Measurements from ENCODE around the gene EHD4. TPM values are rescaled to one million over a fixed set of nuclear protein-coding genes. Genes with fewer than 3 reads are reported as not detected.

Gene EHD4
- polyA plus RNA-seq, 2 donors, result 12.7 to 13.4 TPM

GRCh38 chr15:41895491-41895890, 76.9 kb downstream of the EHD4 start:
- 95% methylated on average over 11 of the region's 11 CpGs for WGBS, 2 donors
- Histone ChIP-seq H3K9me3 (ENCODE audit: control insufficient read depth in 2 of 2, insufficient read depth in 1 of 2, low read depth in 1 of 2, low read length in 1 of 2) (no peaks in the 10 kb centered on the region), H3K36me3 (ENCODE audit: control insufficient read depth in 2 of 2, insufficient read depth in 2 of 2, low read length in 1 of 2) (peaks cover 0 to 2% of the 10 kb centered on the region in 2 donors), H3K4me1 (ENCODE audit: control insufficient read depth in 2 of 2, insufficient read depth in 2 of 2, low read length in 1 of 2) (peaks cover 6 to 17% of the 10 kb centered on the region in 2 donors), H3K4me3 (ENCODE audit: low read depth in 1 of 2, low read length in 2 of 2) (no peak overlapping the region), H3K27me3 (ENCODE audit: control insufficient read depth in 1 of 2, insufficient read depth in 2 of 2, low read length in 2 of 2) (no peaks in the 10 kb centered on the region), H3K27ac (ENCODE audit: low read depth in 2 of 2, low read length in 1 of 2) (peak overlapping the region; percentile 62 to 76)

GRCh38 chr15:41894791-41895463, 77.4 kb downstream of the EHD4 start:
- H3K4me3 ChIP-seq (ENCODE audit: low read depth in 1 of 2, low read length in 2 of 2), result peak overlapping the region in 1 of 2 donors; percentile 17
- peaks cover 6 to 17% of the 10 kb centered on the region in 2 donors for H3K4me1 ChIP-seq (ENCODE audit: control insufficient read depth in 2 of 2, insufficient read depth in 2 of 2, low read length in 1 of 2)
- WGBS, 2 donors, result 16 to 26% methylated on average over 23 to 24 of the region's 24 CpGs
- H3K36me3 ChIP-seq (ENCODE audit: control insufficient read depth in 2 of 2, insufficient read depth in 2 of 2, low read length in 1 of 2), result no peaks in the 10 kb centered on the region
- peak overlapping the region; percentile 65 to 76 for H3K27ac ChIP-seq (ENCODE audit: low read depth in 2 of 2, low read length in 1 of 2)
- H3K27me3 ChIP-seq (ENCODE audit: control insufficient read depth in 1 of 2, insufficient read depth in 2 of 2, low read length in 2 of 2), result no peaks in the 10 kb centered on the region
- H3K9me3 ChIP-seq (ENCODE audit: control insufficient read depth in 2 of 2, insufficient read depth in 1 of 2, low read depth in 1 of 2, low read length in 1 of 2), result no peaks in the 10 kb centered on the region

DNA sequence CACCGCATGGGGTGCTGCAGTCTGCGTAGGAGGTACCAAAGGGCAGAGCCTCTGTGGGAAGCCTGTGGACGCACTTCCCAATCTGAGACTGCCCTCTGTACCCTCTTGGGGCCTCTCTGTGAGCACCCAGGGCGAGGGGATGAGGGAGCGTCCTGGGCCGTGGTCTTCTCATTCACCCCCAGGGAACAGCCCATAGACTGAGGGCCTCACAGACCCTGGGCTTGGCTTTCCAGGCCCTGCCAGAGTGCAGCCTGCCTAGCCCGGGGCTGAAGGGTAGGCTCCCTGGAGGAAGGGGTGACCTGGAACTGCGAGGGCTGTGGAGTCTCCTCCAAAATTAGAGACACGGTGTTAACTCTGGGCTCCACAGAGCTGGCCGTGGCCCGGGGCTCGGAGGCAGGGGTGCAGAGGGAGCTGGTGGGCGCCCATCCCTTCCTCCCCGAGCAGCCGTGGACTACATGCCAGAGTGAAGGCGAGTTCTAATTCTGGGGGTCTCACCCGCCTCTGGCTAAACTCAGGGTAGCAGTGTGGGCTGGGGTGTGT, 78.0 kb downstream of the EHD4 start:
- Histone ChIP-seq H3K4me1 (ENCODE audit: control insufficient read depth in 2 of 2, insufficient read depth in 2 of 2, low read length in 1 of 2) (peaks cover 6 to 17% of the 10 kb centered on the region in 2 donors), H3K4me3 (ENCODE audit: low read depth in 1 of 2, low read length in 2 of 2) (peak overlapping the region in 1 of 2 donors; percentile 5), H3K9me3 (ENCODE audit: control insufficient read depth in 2 of 2, insufficient read depth in 1 of 2, low read depth in 1 of 2, low read length in 1 of 2) (no peaks in the 10 kb centered on the region), H3K36me3 (ENCODE audit: control insufficient read depth in 2 of 2, insufficient read depth in 2 of 2, low read length in 1 of 2) (no peaks in the 10 kb centered on the region), H3K27me3 (ENCODE audit: control insufficient read depth in 1 of 2, insufficient read depth in 2 of 2, low read length in 2 of 2) (no peaks in the 10 kb centered on the region), H3K27ac (ENCODE audit: low read depth in 2 of 2, low read length in 1 of 2) (peak overlapping the region; percentile 65 to 71)
- 57 to 65% methylated on average over 17 of the region's 17 CpGs for WGBS, 2 donors

DNA sequence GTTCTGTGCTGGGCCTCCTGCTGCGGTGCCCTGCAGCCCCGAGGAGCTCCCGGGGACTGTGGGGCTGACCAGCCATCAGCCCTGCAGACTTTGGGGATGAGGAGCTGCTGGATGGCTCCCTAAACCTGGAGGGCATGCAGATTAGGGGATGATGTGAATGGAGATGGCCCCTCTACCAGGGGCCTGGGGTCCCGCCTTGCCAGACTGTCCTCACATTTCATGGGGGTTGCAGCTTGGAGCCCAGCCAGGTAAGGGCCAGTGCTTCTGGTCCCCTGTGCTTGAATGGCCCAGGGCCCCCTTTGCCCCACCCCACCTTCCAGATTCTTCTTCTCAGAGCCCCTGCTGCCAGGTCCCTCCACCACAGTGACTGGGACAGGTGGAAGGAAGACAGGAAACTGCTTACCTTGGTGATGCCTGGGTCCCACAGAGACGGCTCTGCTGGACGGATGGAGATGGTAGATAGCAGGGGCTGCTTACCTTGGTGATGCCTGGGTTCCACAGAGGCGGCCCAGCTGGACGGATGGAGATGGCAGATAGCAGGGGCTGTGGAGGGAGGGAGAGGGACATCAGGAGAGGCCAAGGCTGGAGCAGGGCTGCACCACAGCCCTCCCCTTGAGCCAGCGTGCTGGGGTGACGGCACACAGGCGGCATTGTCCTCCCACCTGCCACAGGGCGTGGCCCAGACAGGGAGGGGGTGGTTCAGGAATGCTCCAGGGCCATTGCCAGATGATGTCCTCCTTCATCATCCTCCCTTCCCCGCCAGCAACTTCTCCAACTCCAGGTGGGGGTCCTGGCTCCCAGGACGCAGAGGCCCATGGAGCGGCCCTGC, 78.7 kb downstream of the EHD4 start, which contains the start of gene SPTBN5:
Gene SPTBN5 (minus strand): TSS at position 632 of the 829 bp plus-strand sequence. CDS start 556 bp downstream, at position 76.
- H3K27me3 ChIP-seq (ENCODE audit: control insufficient read depth in 1 of 2, insufficient read depth in 2 of 2, low read length in 2 of 2), result no peaks in the 10 kb centered on the region
- no peaks in the 10 kb centered on the region for H3K36me3 ChIP-seq (ENCODE audit: control insufficient read depth in 2 of 2, insufficient read depth in 2 of 2, low read length in 1 of 2)
- H3K4me1 ChIP-seq (ENCODE audit: control insufficient read depth in 2 of 2, insufficient read depth in 2 of 2, low read length in 1 of 2), result peaks cover 6 to 17% of the 10 kb centered on the region in 2 donors
- 80 to 85% methylated on average over 15 of the region's 15 CpGs for WGBS, 2 donors
- no peaks in the 10 kb centered on the region for H3K9me3 ChIP-seq (ENCODE audit: control insufficient read depth in 2 of 2, insufficient read depth in 1 of 2, low read depth in 1 of 2, low read length in 1 of 2)
- peak within 1 kb of the TSS; percentile 65 to 76 for H3K27ac ChIP-seq (ENCODE audit: low read depth in 2 of 2, low read length in 1 of 2)
- peak within 1 kb of the TSS in 1 of 2 donors; percentile 17 for H3K4me3 ChIP-seq (ENCODE audit: low read depth in 1 of 2, low read length in 2 of 2)

DNA sequence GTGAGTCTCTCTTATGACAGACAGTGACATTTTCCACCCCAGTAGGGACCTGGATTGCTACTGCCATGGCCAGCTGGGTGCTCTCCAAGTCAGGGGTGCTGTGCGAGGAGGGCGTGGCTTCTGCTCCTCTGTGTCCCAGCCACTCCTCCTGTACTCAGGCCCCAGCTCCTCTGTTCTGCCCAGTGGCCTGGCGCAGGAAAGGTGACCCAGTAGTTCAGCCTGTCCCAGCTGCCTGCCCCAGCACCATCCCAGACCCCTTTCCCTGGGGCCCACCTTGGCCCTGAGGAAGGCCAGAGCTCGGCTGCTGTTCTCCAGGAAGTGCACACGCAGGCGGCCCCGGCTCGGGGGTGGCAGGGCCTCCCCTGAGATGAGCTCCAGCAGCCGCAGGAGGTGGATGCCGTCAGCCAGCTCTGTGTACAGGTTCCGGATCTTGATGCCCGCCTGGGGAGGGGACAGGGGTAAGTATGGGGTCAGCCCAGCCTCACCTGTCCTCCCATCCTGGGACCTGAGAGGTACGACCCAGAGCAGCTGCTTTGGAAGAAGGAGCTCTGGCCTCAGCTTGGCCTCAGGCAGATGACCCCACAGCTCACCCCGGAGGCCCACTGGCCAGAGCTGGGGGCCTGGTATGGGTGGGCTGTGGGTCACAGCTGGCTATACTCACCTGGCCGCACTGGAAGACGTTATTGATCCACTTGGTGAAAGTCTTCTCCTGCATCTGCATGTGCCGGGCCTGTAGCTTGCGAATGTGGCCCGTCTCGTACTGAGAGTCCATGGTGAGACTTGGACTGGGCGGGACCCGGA, 79.5 kb downstream of the EHD4 start:
- Histone ChIP-seq H3K27ac (ENCODE audit: low read depth in 2 of 2, low read length in 1 of 2) (no peak overlapping the region), H3K4me1 (ENCODE audit: control insufficient read depth in 2 of 2, insufficient read depth in 2 of 2, low read length in 1 of 2) (peaks cover 6 to 17% of the 10 kb centered on the region in 2 donors), H3K27me3 (ENCODE audit: control insufficient read depth in 1 of 2, insufficient read depth in 2 of 2, low read length in 2 of 2) (no peaks in the 10 kb centered on the region), H3K9me3 (ENCODE audit: control insufficient read depth in 2 of 2, insufficient read depth in 1 of 2, low read depth in 1 of 2, low read length in 1 of 2) (no peaks in the 10 kb centered on the region), H3K36me3 (ENCODE audit: control insufficient read depth in 2 of 2, insufficient read depth in 2 of 2, low read length in 1 of 2) (no peaks in the 10 kb centered on the region), H3K4me3 (ENCODE audit: low read depth in 1 of 2, low read length in 2 of 2) (no peak overlapping the region)
- WGBS, 2 donors, result 65 to 78% methylated on average over 22 of the region's 22 CpGs

DNA sequence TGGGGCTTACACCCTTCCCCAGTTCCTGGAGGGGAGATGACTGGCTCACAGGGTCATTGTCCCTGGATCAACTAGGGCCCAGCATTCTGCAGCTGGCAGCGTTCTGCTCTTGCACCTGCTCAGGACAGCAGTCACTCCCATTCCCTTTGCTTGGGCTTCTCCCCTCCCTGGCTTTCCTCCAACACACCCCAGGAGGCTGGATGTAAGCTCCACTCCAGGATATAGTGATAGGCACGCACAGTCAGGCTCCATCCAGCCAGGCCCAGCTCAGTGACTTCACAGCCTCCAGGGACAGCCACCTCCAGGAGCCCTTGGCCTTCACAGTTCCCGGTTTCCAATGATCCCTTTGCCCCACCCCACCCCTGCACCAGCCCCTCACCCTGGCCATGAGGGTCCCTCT, 80.4 kb downstream of the EHD4 start:
- Histone ChIP-seq H3K27ac (ENCODE audit: low read depth in 2 of 2, low read length in 1 of 2) (no peak overlapping the region), H3K36me3 (ENCODE audit: control insufficient read depth in 2 of 2, insufficient read depth in 2 of 2, low read length in 1 of 2) (no peaks in the 10 kb centered on the region), H3K4me1 (ENCODE audit: control insufficient read depth in 2 of 2, insufficient read depth in 2 of 2, low read length in 1 of 2) (peaks cover 6 to 17% of the 10 kb centered on the region in 2 donors), H3K27me3 (ENCODE audit: control insufficient read depth in 1 of 2, insufficient read depth in 2 of 2, low read length in 2 of 2) (no peaks in the 10 kb centered on the region), H3K4me3 (ENCODE audit: low read depth in 1 of 2, low read length in 2 of 2) (no peak overlapping the region), H3K9me3 (ENCODE audit: control insufficient read depth in 2 of 2, insufficient read depth in 1 of 2, low read depth in 1 of 2, low read length in 1 of 2) (no peaks in the 10 kb centered on the region)
- 61 to 82% methylated on average over 3 of the region's 3 CpGs for WGBS, 2 donors

GRCh38 chr15:41891226-41891625, 81.1 kb downstream of the EHD4 start:
- 81 to 95% methylated on average over 6 of the region's 6 CpGs for WGBS, 2 donors
- no peaks in the 10 kb centered on the region for H3K36me3 ChIP-seq (ENCODE audit: control insufficient read depth in 2 of 2, insufficient read depth in 2 of 2, low read length in 1 of 2)
- H3K9me3 ChIP-seq (ENCODE audit: control insufficient read depth in 2 of 2, insufficient read depth in 1 of 2, low read depth in 1 of 2, low read length in 1 of 2), result no peaks in the 10 kb centered on the region
- H3K4me3 ChIP-seq (ENCODE audit: low read depth in 1 of 2, low read length in 2 of 2), result no peak overlapping the region
- no peaks in the 10 kb centered on the region for H3K27me3 ChIP-seq (ENCODE audit: control insufficient read depth in 1 of 2, insufficient read depth in 2 of 2, low read length in 2 of 2)
- H3K27ac ChIP-seq (ENCODE audit: low read depth in 2 of 2, low read length in 1 of 2), result no peak overlapping the region
- peaks cover 6 to 17% of the 10 kb centered on the region in 2 donors for H3K4me1 ChIP-seq (ENCODE audit: control insufficient read depth in 2 of 2, insufficient read depth in 2 of 2, low read length in 1 of 2)

GRCh38 chr15:41890050-41890690, 82.2 kb downstream of the EHD4 start:
- Histone ChIP-seq H3K4me3 (ENCODE audit: low read depth in 1 of 2, low read length in 2 of 2) (no peak overlapping the region), H3K36me3 (ENCODE audit: control insufficient read depth in 2 of 2, insufficient read depth in 2 of 2, low read length in 1 of 2) (no peaks in the 10 kb centered on the region), H3K4me1 (ENCODE audit: control insufficient read depth in 2 of 2, insufficient read depth in 2 of 2, low read length in 1 of 2) (peaks cover 6 to 16% of the 10 kb centered on the region in 2 donors), H3K27ac (ENCODE audit: low read depth in 2 of 2, low read length in 1 of 2) (no peak overlapping the region), H3K9me3 (ENCODE audit: control insufficient read depth in 2 of 2, insufficient read depth in 1 of 2, low read depth in 1 of 2, low read length in 1 of 2) (no peaks in the 10 kb centered on the region), H3K27me3 (ENCODE audit: control insufficient read depth in 1 of 2, insufficient read depth in 2 of 2, low read length in 2 of 2) (no peaks in the 10 kb centered on the region)
- 90 to 93% methylated on average over 6 of the region's 6 CpGs for WGBS, 2 donors
